ENCODE measurements around the gene TBC1D28. TPM values are rescaled to one million over a fixed set of nuclear protein-coding genes. Genes with fewer than 3 reads are reported as not detected.
"Not testable (repeated sequence)": the region's sequence is repeated elsewhere in the genome, so short reads cannot be mapped to it uniquely, and the experiment has no call there.

The TBC1D28 gene
- total and polyA plus RNA-seq, 4 donors: not detected

GRCh38 chr17:18626152-18626870, 17.9 kb downstream of the TBC1D28 start:
- H3K36me3 ChIP-seq (ENCODE audit: control insufficient read depth in 1 of 2, insufficient read depth in 2 of 2, low read length in 1 of 2): no peaks in the 10 kb centered on the region
- H3K27me3 ChIP-seq (ENCODE audit: control insufficient read depth in 1 of 2, insufficient read depth in 2 of 2, low read length in 1 of 2): no peaks in the 10 kb centered on the region
- H3K4me3 ChIP-seq (ENCODE audit: low read length in 2 of 2): no peak overlapping the region
- intact Hi-C loops (cut with DNase I): no loop called here
- ATAC-seq (ENCODE audit: low FRiP score) (no peak), DNase-seq (no peak)
- no peaks in the 10 kb centered on the region for H3K4me1 ChIP-seq (ENCODE audit: control insufficient read depth in 1 of 2, insufficient read depth in 2 of 2, low read length in 2 of 2)
- 82 to 85% methylated on average over 12 of the region's 12 CpGs for WGBS, 2 donors
- H3K27ac ChIP-seq (ENCODE audit: low read depth in 1 of 2, low read length in 2 of 2): no peak overlapping the region
- no peaks in the 10 kb centered on the region for H3K9me3 ChIP-seq (ENCODE audit: control insufficient read depth, low read length)

GRCh38 chr17:18625509-18626104, 18.6 kb downstream of the TBC1D28 start:
- H3K9me3 ChIP-seq (ENCODE audit: control insufficient read depth, low read length); H3K27me3 ChIP-seq (ENCODE audit: control insufficient read depth in 1 of 2, insufficient read depth in 2 of 2, low read length in 1 of 2); H3K4me3 ChIP-seq (ENCODE audit: low read length in 2 of 2); H3K4me1 ChIP-seq (ENCODE audit: control insufficient read depth in 1 of 2, insufficient read depth in 2 of 2, low read length in 2 of 2); intact Hi-C loops (cut with DNase I); H3K27ac ChIP-seq (ENCODE audit: low read depth in 1 of 2, low read length in 2 of 2); H3K36me3 ChIP-seq (ENCODE audit: control insufficient read depth in 1 of 2, insufficient read depth in 2 of 2, low read length in 1 of 2): not testable (repeated sequence)
- ATAC-seq (ENCODE audit: low FRiP score) (peak; percentile 86), DNase-seq (peak; percentile 96 to 97)
- WGBS, 2 donors: 2 to 9% methylated on average over 15 to 22 of the region's 22 CpGs

GRCh38 chr17:18624862-18625501, 19.2 kb downstream of the TBC1D28 start:
- H3K4me1 ChIP-seq (ENCODE audit: control insufficient read depth in 1 of 2, insufficient read depth in 2 of 2, low read length in 2 of 2); DNase-seq; H3K36me3 ChIP-seq (ENCODE audit: control insufficient read depth in 1 of 2, insufficient read depth in 2 of 2, low read length in 1 of 2); intact Hi-C loops (cut with DNase I); H3K9me3 ChIP-seq (ENCODE audit: control insufficient read depth, low read length); H3K27me3 ChIP-seq (ENCODE audit: control insufficient read depth in 1 of 2, insufficient read depth in 2 of 2, low read length in 1 of 2): not testable (repeated sequence)
- Histone ChIP-seq H3K4me3 (ENCODE audit: low read length in 2 of 2) (peak overlapping the region; percentile 1 to 8), H3K27ac (ENCODE audit: low read depth in 1 of 2, low read length in 2 of 2) (peak overlapping the region in 1 of 2 donors; percentile 37)
- peak; percentile 33 for ATAC-seq (ENCODE audit: low FRiP score)
- 34% methylated on average over 11 to 27 of the region's 35 CpGs for WGBS, 2 donors

GRCh38 chr17:18617613-18618012, 26.6 kb downstream of the TBC1D28 start:
- H3K27ac ChIP-seq (ENCODE audit: low read depth in 1 of 2, low read length in 2 of 2); H3K9me3 ChIP-seq (ENCODE audit: control insufficient read depth, low read length); ATAC-seq (ENCODE audit: low FRiP score); H3K4me3 ChIP-seq (ENCODE audit: low read length in 2 of 2); H3K27me3 ChIP-seq (ENCODE audit: control insufficient read depth in 1 of 2, insufficient read depth in 2 of 2, low read length in 1 of 2); H3K4me1 ChIP-seq (ENCODE audit: control insufficient read depth in 1 of 2, insufficient read depth in 2 of 2, low read length in 2 of 2); H3K36me3 ChIP-seq (ENCODE audit: control insufficient read depth in 1 of 2, insufficient read depth in 2 of 2, low read length in 1 of 2); DNase-seq; intact Hi-C loops (cut with DNase I): not testable (repeated sequence)
- 15 to 40% methylated on average over 1 of the region's 2 CpGs for WGBS, 2 donors

- H3K9me3 ChIP-seq (ENCODE audit: control insufficient read depth, low read length); intact Hi-C loops (cut with DNase I); H3K4me1 ChIP-seq (ENCODE audit: control insufficient read depth in 1 of 2, insufficient read depth in 2 of 2, low read length in 2 of 2); H3K27ac ChIP-seq (ENCODE audit: low read depth in 1 of 2, low read length in 2 of 2); DNase-seq; H3K36me3 ChIP-seq (ENCODE audit: control insufficient read depth in 1 of 2, insufficient read depth in 2 of 2, low read length in 1 of 2); ATAC-seq (ENCODE audit: low FRiP score); H3K27me3 ChIP-seq (ENCODE audit: control insufficient read depth in 1 of 2, insufficient read depth in 2 of 2, low read length in 1 of 2); H3K4me3 ChIP-seq (ENCODE audit: low read length in 2 of 2): not testable (repeated sequence)
Measured at GRCh38 chr17:18613016-18613415, 31.2 kb downstream of the TBC1D28 start.

GRCh38 chr17:18593138-18593537, 51.1 kb downstream of the TBC1D28 start:
- intact Hi-C loops (cut with DNase I); H3K4me1 ChIP-seq (ENCODE audit: control insufficient read depth in 1 of 2, insufficient read depth in 2 of 2, low read length in 2 of 2); H3K27ac ChIP-seq (ENCODE audit: low read depth in 1 of 2, low read length in 2 of 2); H3K27me3 ChIP-seq (ENCODE audit: control insufficient read depth in 1 of 2, insufficient read depth in 2 of 2, low read length in 1 of 2); H3K36me3 ChIP-seq (ENCODE audit: control insufficient read depth in 1 of 2, insufficient read depth in 2 of 2, low read length in 1 of 2); H3K4me3 ChIP-seq (ENCODE audit: low read length in 2 of 2); DNase-seq; ATAC-seq (ENCODE audit: low FRiP score); H3K9me3 ChIP-seq (ENCODE audit: control insufficient read depth, low read length): not testable (repeated sequence)
- WGBS, 2 donors: 87 to 89% methylated on average over 2 of the region's 2 CpGs

Other genes with a start within 250 kb of the TBC1D28 start
- not detected for gene LGALS9C, start 167.6 kb downstream of the TBC1D28 start, total RNA-seq
- 1 to 10 TPM in 1 of 2 donors, under 1 TPM in 1; 0.18 to 1.5 TPM for gene LGALS9C, start 167.6 kb downstream of the TBC1D28 start, polyA plus RNA-seq
- 1 to 10 TPM; 3.5 to 5.2 TPM for gene FOXO3B, start 37.9 kb upstream of the TBC1D28 start, total RNA-seq
- gene FOXO3B, start 37.9 kb upstream of the TBC1D28 start, polyA plus RNA-seq: under 1 TPM in 1 of 2 donors, not detected in 1; 0.95 TPM
- under 1 TPM in 1 of 2 donors, not detected in 1; 0.12 TPM for gene FBXW10, start 99.7 kb upstream of the TBC1D28 start, total RNA-seq
- under 1 TPM in 1 of 2 donors, not detected in 1; 0.31 TPM for gene FBXW10, start 99.7 kb upstream of the TBC1D28 start, polyA plus RNA-seq
- gene TVP23B, start 136.8 kb upstream of the TBC1D28 start, total RNA-seq: 10 to 100 TPM; 40.8 to 42.4 TPM
- 10 to 100 TPM; 32.4 to 36.3 TPM for gene TVP23B, start 136.8 kb upstream of the TBC1D28 start, polyA plus RNA-seq
- 10 to 100 TPM; 20.6 to 31.8 TPM for gene PRPSAP2, start 213.7 kb upstream of the TBC1D28 start, total RNA-seq
- 10 to 100 TPM; 17.6 to 18.7 TPM for gene PRPSAP2, start 213.7 kb upstream of the TBC1D28 start, polyA plus RNA-seq

Measured in aorta (tissue), 5 donors.